Activated naive CD4-positive, alpha-beta T cell treated with anti-CD3 and anti-CD28 coated beads, Interleukin-2, amount 50 U/mL, for 16 hours (primary cell): ENCODE measurements around the gene ICA1.
A peak's percentile ranks its signal among the peaks of the same experiment; 100 is the strongest.
"Not testable (repeated sequence)": the region's sequence is repeated elsewhere in the genome, so short reads cannot be mapped to it uniquely, and the experiment has no call there.

Experiments used
- DNase-seq: peaks from one replicate; pipeline ENCODE4 v3.0.0-alpha.2; 2020

ICA1 gene

GRCh38 chr7:8128449-8129317 is 133.3 kb downstream of the ICA1 start:
- DNase-seq: no peak

- no peak for DNase-seq
Observed at GRCh38 chr7:8126601-8127167, 135.3 kb downstream of the ICA1 start.

GRCh38 chr7:8125680-8126444 is 136.1 kb downstream of the ICA1 start:
- DNase-seq: peak; percentile 76

GRCh38 chr7:8121243-8121642 is 140.7 kb downstream of the ICA1 start:
- DNase-seq: no peak

GRCh38 chr7:8120390-8121058 is 141.4 kb downstream of the ICA1 start:
- DNase-seq: no peak

- no peak for DNase-seq
Observed at GRCh38 chr7:8119262-8119661, 142.7 kb downstream of the ICA1 start.

- DNase-seq: no peak
Observed at GRCh38 chr7:8117195-8117594, 144.8 kb downstream of the ICA1 start.

GRCh38 chr7:8115547-8116402 is 146.2 kb downstream of the ICA1 start:
- DNase-seq: no peak

- DNase-seq: no peak
Observed at GRCh38 chr7:8114175-8114574, 147.8 kb downstream of the ICA1 start.

GRCh38 chr7:8113184-8113583 is 148.8 kb downstream of the ICA1 start:
- no peak for DNase-seq

- DNase-seq: no peak
Observed at GRCh38 chr7:8112685-8113084, 149.3 kb downstream of the ICA1 start.

- DNase-seq: no peak
Observed at GRCh38 chr7:8111282-8111960, 150.5 kb downstream of the ICA1 start.

- DNase-seq: no peak
Observed at GRCh38 chr7:8109196-8110022, 152.6 kb downstream of the ICA1 start.

GRCh38 chr7:8105449-8106095 is 156.4 kb downstream of the ICA1 start:
- no peak for DNase-seq

GRCh38 chr7:8103282-8103681 is 158.7 kb downstream of the ICA1 start:
- no peak for DNase-seq

GRCh38 chr7:8101292-8101691 is 160.7 kb downstream of the ICA1 start:
- DNase-seq: not testable (repeated sequence)

GRCh38 chr7:8094164-8095140 is 167.5 kb downstream of the ICA1 start:
- DNase-seq: no peak

- no peak for DNase-seq
Observed at GRCh38 chr7:8092140-8092539, 169.8 kb downstream of the ICA1 start.
